GM23248 (cell line): ENCODE results near the gene SMARCB1. TPM values are rescaled to one million over a fixed set of nuclear protein-coding genes. Genes with fewer than 3 reads are reported as not detected.

Experiments
- DNase-seq: peaks from one replicate; pipeline ENCODE4 v3.0.0-alpha.2; 2015
- H2AFZ ChIP-seq: fragments of 200-600 bp; sonication (generic); 2 replicates; pipeline ENCODE4 v1.6.1; 2016; ENCODE audit warnings: antibody characterized with exemption
- H3F3A ChIP-seq: fragments of 200-600 bp; sonication (generic); 2 replicates; pipeline ENCODE4 v1.6.1; 2016; ENCODE audit warnings: mild to moderate bottlenecking, antibody characterized with exemption, mixed run types; ENCODE audit not compliant: insufficient read depth
- H3K27ac ChIP-seq: fragments of 200-600 bp; sonication (generic); 2 replicates; pipeline ENCODE4 v1.5.1; 2016; ENCODE audit warnings: mild to moderate bottlenecking
- H3K27me3 ChIP-seq: fragments of 200-600 bp; sonication (generic); replicated peaks from 2 replicates; pipeline ENCODE4 v1.6.1; 2016; ENCODE audit warnings: mild to moderate bottlenecking; ENCODE audit not compliant: insufficient read depth
- H3K36me3 ChIP-seq: fragments of 200-600 bp; sonication (generic); 2 replicates; pipeline ENCODE4 v1.6.1; 2016; ENCODE audit warnings: low read depth, mild to moderate bottlenecking
- H3K4me1 ChIP-seq: fragments of 200-600 bp; sonication (generic); 2 replicates; pipeline ENCODE4 v1.6.1; 2016; ENCODE audit warnings: mild to moderate bottlenecking; ENCODE audit not compliant: insufficient read depth
- H3K4me2 ChIP-seq: fragments of 200-600 bp; sonication (generic); one replicate; pipeline ENCODE4 v1.6.1; 2016; ENCODE audit warnings: mild to moderate bottlenecking; ENCODE audit not compliant: unreplicated experiment
- H3K4me3 ChIP-seq: fragments of 200-600 bp; sonication (generic); 2 replicates; pipeline ENCODE4 v1.5.1; 2016; ENCODE audit warnings: mild to moderate bottlenecking
- H3K79me2 ChIP-seq: fragments of 200-600 bp; sonication (generic); 2 replicates; pipeline ENCODE4 v1.6.1; 2016; ENCODE audit warnings: mild to moderate bottlenecking; ENCODE audit not compliant: insufficient read depth
- H3K9ac ChIP-seq: fragments of 200-600 bp; sonication (generic); 2 replicates; pipeline ENCODE4 v1.6.1; 2016; ENCODE audit warnings: mild to moderate bottlenecking
- H3K9me2 ChIP-seq: fragments of 200-600 bp; sonication (generic); 2 replicates; pipeline ENCODE4 v1.6.1; 2016; ENCODE audit warnings: mixed run types, mild to moderate bottlenecking, moderate library complexity; ENCODE audit not compliant: insufficient read depth
- H3K9me3 ChIP-seq: fragments of 200-600 bp; sonication (generic); one replicate; pipeline ENCODE4 v1.6.1; 2017; ENCODE audit warnings: low read depth
- H4K20me1 ChIP-seq: fragments of 200-600 bp; sonication (generic); 2 replicates; pipeline ENCODE4 v1.6.0; 2016; ENCODE audit not compliant: insufficient read depth
- EZH2 ChIP-seq: fragments of 200-600 bp; sonication (generic); IDR thresholded peaks from 2 replicates; pipeline ENCODE4 v1.6.1; 2018; ENCODE audit warnings: antibody characterized with exemption, mild to moderate bottlenecking; ENCODE audit not compliant: insufficient read depth, poor library complexity, severe bottlenecking
- EZH2phosphoT487 ChIP-seq: fragments of 200-600 bp; sonication (generic); IDR thresholded peaks from 2 replicates; pipeline ENCODE4 v1.6.1; 2018; ENCODE audit warnings: antibody characterized with exemption, moderate library complexity, mild to moderate bottlenecking, low read depth; ENCODE audit not compliant: insufficient read depth
- WGBS, 2 experiments: methylation state at CpG; one replicate each; pipeline ENCODE4 v1.1.6; 2015 to 2017; ENCODE audit warnings: low lambda C conversion rate in 2 of 2, low coverage in 1 of 2; ENCODE audit errors: missing lambda C conversion rate in 2 of 2; 5-methylcytosine and 5-hydroxymethylcytosine counted together
- in situ Hi-C: fragments of 300-500 bp; cut with MboI; formaldehyde crosslinking; loops from 2 replicates; pipeline ENCODE4 v1.15.0; 2020
- polyA plus RNA-seq: library from polyadenylated mRNA; unstranded; fragments of >200 nt; fragmentation: Nextera tagmentation; extraction: Ambion mirVana; gene quantifications from 2 replicates; pipeline ENCODE4 v1.2.1, GENCODE V29; 2016
- total RNA-seq: library from RNA; depleted of rRNA; stranded (reverse); fragments of >200 nt; shearing (Covaris generic); gene quantifications from 2 replicates; pipeline ENCODE4 v1.2.3, GENCODE V29; 2014

SMARCB1 gene
- total and polyA plus RNA-seq, 2 experiments from 2014 or later = 63.9 to 85.2 TPM

DNA sequence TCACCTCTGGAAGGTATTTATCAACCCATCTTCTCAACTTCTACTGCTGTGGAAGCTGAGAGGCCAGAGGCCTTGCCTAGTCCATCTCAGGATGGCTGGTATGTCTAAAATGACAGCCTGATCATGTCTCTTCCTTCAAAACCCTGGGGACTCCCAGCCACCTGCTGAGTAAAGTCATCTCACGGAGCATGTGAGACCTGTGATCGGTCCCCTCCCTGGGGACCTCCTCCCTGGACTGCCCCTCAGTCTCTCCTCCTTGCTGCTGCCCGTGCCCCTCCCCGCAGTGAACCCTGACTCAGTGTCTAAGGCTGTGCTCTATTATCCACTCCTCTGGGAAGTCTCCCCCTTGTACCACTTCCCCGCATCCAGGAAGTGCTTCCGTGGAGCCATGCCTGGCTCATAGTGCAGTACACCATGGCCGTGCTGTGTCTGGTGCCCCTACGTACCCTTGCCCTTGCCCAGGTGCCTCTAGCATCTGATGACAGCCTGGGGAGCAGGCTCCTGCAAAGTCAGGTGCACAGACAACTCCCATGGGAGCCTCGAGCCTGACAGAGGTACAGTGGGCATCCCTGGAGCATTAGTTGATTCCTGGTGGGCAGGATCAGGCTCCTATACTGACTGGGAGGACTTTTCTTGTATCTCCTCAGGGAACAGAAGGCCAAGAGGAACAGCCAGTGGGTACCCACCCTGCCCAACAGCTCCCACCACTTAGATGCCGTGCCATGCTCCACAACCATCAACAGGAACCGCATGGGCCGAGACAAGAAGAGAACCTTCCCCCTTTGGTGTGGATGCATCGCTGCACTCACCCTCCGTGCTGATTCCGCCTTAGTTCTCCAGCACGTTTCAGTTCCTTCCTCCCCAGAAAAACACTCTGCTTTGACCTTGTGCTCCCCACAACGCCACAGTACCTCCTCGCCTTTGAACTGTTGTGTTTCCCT is 13.8 kb downstream of the SMARCB1 start:
- TF ChIP-seq EZH2 (no peak), EZH2phosphoT487 (no peak)
- no peak for DNase-seq
- Histone ChIP-seq H3K36me3 (peaks cover 17% of the 10 kb centered on the region; the same call in 1 of the 2 replicates), H3K4me1 (no peaks in the 10 kb centered on the region), H3K9me3 (no peaks in the 10 kb centered on the region), H3K9me2 (no peaks in the 10 kb centered on the region), H2AFZ (no peak overlapping the region), H3K4me3 (no peak overlapping the region), H3F3A (no peaks in the 10 kb centered on the region), H3K27ac (no peak overlapping the region), H3K27me3 (no peaks in the 10 kb centered on the region), H4K20me1 (no peaks in the 10 kb centered on the region), H3K4me2 (no peak overlapping the region), H3K79me2 (no peaks in the 10 kb centered on the region), H3K9ac (no peak overlapping the region)
- WGBS, 2 experiments = 97% methylated on average over 18 of the region's 18 CpGs
- in situ Hi-C loops = no loop called here

DNA sequence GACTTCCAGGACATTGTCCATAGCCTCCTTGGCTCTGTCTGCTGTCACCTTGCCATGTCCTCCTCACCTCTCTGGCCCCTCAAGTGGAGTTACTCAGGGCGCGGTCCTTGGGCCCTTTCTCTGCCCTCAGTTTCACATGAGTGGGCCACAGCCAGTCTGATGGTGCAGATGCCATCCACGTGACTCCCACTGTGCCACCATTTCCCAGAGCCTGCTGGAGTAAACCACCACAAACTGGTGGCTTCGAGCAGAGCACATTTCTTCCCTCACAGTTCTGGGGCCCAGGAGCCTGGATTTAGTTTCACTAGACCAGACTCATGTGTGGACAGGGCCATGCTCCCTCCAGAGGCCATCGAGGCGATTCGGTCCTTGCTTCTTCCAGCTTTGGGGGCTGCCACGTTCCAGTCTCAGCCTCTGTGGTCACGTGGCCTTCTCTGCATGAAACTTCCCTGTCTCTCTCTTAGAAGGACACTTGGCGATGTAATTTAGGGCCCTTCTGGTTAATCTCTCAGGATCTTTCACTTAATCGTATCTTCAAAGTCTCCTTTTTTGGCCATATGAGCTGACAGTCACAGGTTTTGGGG is 14.6 kb downstream of the SMARCB1 start:
- Histone ChIP-seq H3K27me3 (no peaks in the 10 kb centered on the region), H3K9me3 (no peaks in the 10 kb centered on the region), H3K79me2 (no peaks in the 10 kb centered on the region), H4K20me1 (no peaks in the 10 kb centered on the region), H3K27ac (no peak overlapping the region), H3F3A (no peaks in the 10 kb centered on the region), H3K9ac (no peak overlapping the region), H3K4me2 (no peak overlapping the region), H2AFZ (no peak overlapping the region), H3K9me2 (no peaks in the 10 kb centered on the region), H3K4me1 (no peaks in the 10 kb centered on the region), H3K36me3 (peaks cover 18% of the 10 kb centered on the region; the same call in 1 of the 2 replicates), H3K4me3 (no peak overlapping the region)
- in situ Hi-C loops = no loop called here
- DNase-seq = no peak
- WGBS, 2 experiments = 88 to 91% methylated on average over 11 of the region's 11 CpGs
- TF ChIP-seq EZH2phosphoT487 (no peak), EZH2 (no peak)

GRCh38 chr22:23801886-23802377 is 15.2 kb downstream of the SMARCB1 start:
- no peaks in the 10 kb centered on the region for H3K79me2 ChIP-seq
- no peak overlapping the region for H2AFZ ChIP-seq
- in situ Hi-C loops = no loop called here
- H3K36me3 ChIP-seq = peaks cover 18% of the 10 kb centered on the region; the same call in 1 of the 2 replicates
- H3K27me3 ChIP-seq = no peaks in the 10 kb centered on the region
- DNase-seq = no peak
- no peak overlapping the region for H3K4me2 ChIP-seq
- no peaks in the 10 kb centered on the region for H3K9me3 ChIP-seq
- no peak overlapping the region for H3K4me3 ChIP-seq
- no peaks in the 10 kb centered on the region for H3F3A ChIP-seq
- H3K9ac ChIP-seq = no peak overlapping the region
- no peaks in the 10 kb centered on the region for H3K9me2 ChIP-seq
- no peak overlapping the region for H3K27ac ChIP-seq
- WGBS, 2 experiments = 91% methylated on average over 8 of the region's 8 CpGs
- no peaks in the 10 kb centered on the region for H3K4me1 ChIP-seq
- no peaks in the 10 kb centered on the region for H4K20me1 ChIP-seq
- no peak for TF ChIP-seq EZH2phosphoT487

DNA sequence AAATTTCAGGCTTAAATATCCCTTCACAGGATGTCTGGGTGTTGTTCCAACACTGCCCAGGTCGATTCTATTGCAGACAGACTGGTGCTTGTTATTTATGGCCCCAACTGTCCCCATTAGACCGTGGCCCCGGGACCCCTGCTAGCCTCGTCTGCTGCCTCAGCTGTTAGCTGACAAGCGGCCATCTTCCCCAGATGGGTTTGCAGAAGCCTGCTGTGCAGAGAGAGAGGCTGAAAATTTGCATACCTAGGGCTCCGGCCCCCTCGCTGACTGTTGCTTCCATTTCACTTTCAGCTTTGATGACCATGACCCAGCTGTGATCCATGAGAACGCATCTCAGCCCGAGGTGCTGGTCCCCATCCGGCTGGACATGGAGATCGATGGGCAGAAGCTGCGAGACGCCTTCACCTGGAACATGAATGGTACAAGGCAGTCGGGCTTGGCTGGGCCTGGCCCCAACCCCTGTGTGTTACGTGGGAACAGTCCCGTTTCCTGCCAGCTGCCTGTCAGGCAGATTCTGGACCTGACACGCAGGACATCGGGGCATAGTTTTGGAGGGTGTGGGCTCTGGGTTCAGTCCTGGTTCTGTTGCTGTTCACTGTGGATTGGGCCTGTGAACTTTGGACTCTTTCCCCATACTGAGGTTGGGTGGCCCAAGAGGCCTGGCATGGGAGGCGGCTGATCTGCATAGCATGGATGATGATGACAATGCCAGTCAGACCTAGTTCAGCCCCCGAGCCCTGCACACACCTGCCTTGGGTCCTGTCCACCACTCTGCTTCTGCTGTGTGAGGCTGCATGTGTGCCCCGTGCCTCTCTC is 16.4 kb downstream of the SMARCB1 start:
- H4K20me1 ChIP-seq = no peaks in the 10 kb centered on the region
- WGBS, 2 experiments = 82 to 84% methylated on average over 20 to 21 of the region's 21 CpGs

More for the DNA sequence above, 16.4 kb downstream of the SMARCB1 start:
- Histone ChIP-seq H3K4me2 (no peak overlapping the region), H3K27me3 (no peaks in the 10 kb centered on the region), H3K4me1 (no peaks in the 10 kb centered on the region), H2AFZ (no peak overlapping the region), H3F3A (no peaks in the 10 kb centered on the region), H3K9ac (no peak overlapping the region), H3K79me2 (no peaks in the 10 kb centered on the region), H3K4me3 (no peak overlapping the region), H3K9me2 (no peaks in the 10 kb centered on the region), H3K9me3 (no peaks in the 10 kb centered on the region), H3K27ac (no peak overlapping the region), H3K36me3 (peaks cover 18% of the 10 kb centered on the region; the same call in 1 of the 2 replicates)
- in situ Hi-C loops = no loop called here
- TF ChIP-seq EZH2 (no peak), EZH2phosphoT487 (no peak)
- DNase-seq = no peak
